GM19099 (cell line): ENCODE results near the gene ALDH1A1.

Source experiments
- POLR2A ChIP-seq: IDR thresholded peaks from 3 replicates; pipeline ENCODE4 v1.6.1; 2011; ENCODE audit warnings: low read depth; ENCODE audit not compliant: insufficient read length; ENCODE audit errors: extremely low read depth

Gene ALDH1A1

DNA sequence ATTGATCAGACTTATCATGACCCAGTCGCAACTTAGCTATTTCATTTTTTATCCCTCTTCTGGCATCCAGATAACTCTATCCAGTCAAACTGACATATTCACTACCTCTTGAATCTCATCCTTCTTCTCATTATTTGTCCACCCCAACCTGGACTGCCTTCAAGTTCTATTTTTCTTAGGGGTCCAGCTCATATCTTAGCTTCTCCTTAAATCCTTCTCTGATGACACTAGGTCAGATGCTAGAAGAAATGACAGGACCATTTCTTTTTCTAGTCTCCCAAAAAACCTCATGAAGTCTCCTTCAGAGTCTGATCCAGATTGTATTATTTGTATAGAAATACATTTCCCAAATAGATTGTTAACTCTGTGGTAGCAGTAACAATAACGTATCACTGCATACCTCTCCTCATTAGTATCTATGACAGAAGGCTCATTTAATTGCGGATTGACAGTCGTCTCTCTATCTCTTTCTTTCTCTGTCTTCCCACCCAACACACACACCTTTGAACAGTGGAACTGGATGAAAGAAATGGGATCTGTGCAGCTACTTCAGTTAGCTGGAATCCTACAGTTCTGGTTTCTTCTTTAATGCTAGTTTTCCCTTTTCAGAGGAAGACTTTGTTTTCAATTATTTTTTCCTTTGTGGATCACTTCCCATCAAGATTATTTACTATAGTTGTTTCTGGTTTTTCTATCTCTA, 33.5 kb downstream of the ALDH1A1 start:
- TF ChIP-seq POLR2A: no peak

DNA sequence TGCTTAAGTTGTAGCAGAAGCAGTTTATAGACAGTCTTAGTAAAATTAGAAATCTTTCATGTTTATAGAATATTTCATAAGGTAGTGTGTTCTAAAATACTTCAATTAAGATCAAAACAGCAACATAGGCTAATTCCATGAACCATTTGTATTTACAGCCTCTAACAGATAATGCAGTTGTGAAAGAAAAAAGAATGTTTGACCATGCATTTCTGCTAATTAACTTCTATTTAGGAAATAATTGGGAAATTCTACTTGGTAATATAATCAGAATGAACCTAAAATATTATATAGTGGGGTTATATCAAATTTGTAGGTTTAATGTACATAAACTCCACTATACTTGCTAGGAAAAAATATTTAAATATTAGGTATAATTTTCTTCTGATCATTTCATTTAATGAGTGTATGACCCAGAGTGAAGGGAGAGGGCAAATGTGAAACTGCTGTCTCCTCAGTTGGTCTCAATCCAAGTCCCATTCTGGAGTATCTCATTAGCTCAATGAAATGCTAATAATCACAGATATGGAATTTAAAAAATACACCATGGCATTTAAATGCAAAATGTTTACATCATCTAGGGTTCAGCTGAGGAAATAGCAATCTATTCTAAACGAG, 34.9 kb downstream of the ALDH1A1 start:
- no peak for TF ChIP-seq POLR2A

DNA sequence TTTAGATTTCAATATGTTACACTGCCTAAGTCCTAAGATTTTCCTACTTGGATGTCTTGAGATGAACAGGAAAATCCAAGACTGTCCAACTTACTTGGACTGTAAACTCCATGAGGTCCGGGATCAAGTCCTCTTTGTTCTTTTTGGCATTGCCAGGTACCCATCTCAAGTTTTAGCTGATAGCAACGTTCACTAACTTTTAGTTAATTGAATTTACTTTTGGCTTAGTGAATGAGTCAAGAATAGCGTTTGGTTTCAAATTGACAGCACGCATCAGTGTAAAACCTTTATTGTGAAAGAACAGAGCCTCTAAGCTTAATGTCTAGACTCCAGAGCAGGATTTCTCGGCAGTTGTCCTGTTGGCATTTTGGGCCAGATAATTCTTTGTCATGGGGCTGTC, 37.2 kb downstream of the ALDH1A1 start:
- TF ChIP-seq POLR2A: no peak

DNA sequence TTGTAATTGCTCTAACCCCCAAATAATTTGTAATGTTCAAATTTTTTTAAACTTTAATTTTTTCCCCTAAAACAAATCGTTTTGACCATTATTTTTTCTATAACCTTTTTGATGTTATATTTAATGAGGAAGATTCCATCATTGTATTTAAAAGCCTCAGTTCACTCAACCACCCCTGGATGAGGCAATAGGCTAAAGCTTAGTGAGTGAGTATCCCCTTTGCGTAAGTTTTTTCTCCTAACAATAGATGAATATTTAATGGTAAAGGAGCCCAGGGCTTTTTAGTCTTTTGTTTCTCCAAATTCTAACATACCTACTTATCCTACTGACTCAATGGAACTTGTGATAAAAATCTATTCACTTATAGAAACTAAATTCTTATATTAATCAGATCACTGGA, 38.1 kb downstream of the ALDH1A1 start:
- no peak for TF ChIP-seq POLR2A

DNA sequence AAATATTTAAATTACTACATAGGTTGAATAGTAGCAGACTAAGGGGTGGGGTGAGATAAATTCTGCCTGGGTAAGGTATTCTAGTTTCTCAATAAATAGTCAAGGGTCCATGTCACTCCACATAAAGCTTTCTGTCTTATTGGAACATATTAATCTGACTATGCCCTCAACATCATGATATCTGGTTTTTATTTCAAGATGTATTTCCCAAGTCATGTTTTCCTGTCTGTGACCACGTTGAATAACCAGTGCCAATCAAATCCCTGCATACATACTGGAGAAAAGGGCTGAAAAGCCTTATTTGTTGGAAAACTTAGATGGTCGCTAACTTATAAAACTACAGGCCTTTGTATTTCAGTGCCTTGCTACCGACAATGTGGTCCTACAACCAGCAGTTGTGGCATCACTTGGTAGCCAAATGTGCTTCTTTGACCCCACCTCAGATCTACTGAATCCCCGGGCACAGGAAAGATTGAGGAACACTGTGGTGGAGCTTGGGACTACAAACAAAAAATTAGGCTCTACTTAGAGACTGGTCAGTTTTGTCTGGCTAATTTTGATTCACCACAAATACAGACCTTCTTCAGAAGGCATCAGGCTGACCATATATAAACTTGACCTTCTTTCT, 39.4 kb downstream of the ALDH1A1 start:
- TF ChIP-seq POLR2A: no peak

DNA sequence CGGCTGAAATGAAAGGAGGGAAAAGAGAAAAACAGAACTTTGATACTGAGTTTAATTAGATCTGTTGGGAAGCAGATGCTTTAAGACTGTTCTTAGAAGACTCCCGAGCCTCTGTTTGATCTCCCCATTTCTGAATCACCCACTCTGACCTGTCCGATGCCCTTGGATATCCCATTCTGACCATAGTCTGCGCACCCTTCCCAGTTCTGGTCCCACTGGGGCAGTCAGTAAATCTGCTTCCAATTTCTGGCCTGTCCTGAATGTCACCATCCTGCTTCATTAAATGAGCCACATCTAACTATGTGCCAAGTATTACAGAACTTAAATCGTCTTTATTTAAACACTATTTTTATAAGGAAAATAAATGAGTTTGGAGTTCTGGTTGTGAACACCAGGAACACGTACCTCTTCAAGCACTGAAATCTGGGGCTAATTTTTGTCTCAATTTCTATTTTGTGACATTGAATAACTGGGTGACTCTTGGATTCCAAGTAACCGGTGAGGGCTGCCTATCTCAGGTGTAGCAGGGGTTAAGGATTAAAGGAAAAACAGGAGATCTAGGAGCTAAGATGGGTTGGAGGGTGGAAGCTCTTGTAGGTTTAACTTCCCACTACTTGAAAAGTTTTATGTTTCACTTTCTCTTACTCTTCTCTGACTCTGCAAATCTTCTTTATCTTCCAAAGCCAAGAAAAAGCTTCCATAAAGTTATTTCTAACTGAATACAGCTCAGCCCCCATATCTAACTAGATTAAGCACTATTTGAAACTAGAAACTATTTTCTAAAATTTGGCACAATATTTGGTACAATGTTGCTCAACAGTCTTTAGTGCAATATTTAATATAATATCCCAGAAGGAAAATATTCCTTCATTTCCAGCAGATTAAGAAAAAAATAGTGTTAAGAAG, 40.1 kb downstream of the ALDH1A1 start:
- no peak for TF ChIP-seq POLR2A

DNA sequence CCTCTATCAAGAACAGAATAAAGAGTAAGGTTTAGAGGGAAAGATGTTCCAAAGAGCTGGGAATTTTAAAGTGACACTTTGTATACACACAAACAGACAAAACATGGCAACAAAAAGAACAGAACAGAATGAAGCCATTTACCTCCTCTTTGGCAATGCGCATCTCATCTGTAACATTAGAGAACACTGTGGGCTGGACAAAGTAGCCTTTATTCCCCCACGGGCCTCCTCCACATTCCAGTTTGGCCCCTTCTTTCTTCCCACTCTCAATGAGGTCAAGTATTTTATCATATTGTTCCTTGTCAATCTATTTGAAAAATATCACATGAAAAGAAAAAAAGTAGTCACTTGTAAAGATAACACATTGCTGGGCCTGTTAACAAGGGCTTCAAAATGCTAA, 41.0 kb downstream of the ALDH1A1 start:
- no peak for TF ChIP-seq POLR2A

DNA sequence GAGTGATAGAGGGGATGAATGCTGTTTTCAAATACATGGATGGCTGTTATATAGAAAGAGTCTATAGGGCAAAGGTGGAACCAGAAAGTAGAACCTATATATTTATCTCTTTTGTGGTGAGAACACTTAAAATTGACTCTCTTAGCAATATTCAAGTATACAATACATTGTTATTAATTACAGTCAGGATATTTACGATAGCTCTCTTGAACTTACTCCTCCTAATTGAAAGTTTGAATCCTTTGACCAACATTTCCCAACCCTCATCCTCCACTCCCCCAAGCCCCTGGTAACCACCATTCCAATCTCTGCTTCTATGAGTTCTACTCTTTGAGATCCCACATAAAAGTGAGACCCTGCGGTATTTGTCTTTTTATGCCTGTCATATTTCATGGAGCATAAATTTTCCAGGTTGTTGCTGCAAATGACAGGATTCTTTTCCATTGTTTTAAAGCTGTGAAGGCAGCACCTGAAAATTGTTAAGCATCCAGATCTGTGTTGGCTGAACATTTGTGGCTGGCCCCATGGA, 41.5 kb downstream of the ALDH1A1 start:
- no peak for TF ChIP-seq POLR2A

DNA sequence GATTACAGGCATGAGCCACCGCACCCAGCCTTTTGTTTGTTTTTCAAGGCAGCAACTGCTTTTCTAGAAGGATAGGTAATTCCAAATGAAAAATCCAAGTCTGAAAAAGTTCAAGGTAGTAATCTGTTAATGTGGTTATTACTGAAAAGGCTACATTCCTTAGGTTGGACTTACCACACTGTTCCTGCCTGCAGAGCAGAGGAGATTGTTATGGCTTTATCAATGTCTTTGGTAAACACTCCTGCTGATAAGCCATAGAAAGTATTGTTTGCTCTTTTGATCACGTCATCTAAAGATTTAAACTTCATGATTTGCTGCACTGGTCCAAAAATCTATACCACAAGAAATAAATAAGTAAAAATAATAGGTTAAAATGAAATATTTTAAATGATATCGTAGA, 43.4 kb downstream of the ALDH1A1 start:
- TF ChIP-seq POLR2A: no peak

DNA sequence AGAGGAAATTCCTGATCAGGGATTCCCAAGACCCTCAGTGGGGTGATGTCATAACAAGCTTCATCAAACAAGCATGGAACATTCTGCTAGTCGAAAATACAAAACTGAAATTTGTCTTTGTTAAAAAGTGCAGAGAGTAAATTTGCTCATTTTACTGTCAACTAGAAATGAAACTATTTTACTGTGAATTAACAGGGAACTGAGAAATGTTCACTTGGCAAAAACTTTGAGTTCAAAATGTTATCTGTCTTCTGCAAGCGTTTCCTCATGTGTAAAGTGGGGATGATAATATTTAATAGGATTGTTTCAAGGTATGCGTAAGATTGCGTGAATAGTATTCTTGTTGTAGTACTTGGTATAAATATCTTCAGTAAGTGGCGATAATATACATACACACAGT, 45.4 kb downstream of the ALDH1A1 start:
- no peak for TF ChIP-seq POLR2A

DNA sequence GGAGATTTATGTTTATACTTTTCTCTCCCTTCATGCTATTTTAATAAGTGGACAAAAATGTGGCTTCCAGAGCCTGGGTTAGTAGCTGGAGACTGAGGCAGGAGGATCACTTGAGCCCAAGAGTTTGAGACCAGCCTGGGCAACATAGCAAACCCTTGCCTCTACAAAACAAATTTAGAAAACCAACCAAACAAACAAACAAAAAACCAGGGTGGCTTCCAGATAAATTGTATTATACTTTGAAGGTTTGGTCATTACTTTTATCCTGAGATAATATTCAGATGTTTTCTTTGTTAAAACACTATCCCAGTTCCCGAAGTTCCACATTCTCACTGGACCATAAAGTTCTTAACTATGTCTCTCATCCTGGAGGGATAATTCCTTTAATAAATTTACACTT, 46.0 kb downstream of the ALDH1A1 start:
- no peak for TF ChIP-seq POLR2A

DNA sequence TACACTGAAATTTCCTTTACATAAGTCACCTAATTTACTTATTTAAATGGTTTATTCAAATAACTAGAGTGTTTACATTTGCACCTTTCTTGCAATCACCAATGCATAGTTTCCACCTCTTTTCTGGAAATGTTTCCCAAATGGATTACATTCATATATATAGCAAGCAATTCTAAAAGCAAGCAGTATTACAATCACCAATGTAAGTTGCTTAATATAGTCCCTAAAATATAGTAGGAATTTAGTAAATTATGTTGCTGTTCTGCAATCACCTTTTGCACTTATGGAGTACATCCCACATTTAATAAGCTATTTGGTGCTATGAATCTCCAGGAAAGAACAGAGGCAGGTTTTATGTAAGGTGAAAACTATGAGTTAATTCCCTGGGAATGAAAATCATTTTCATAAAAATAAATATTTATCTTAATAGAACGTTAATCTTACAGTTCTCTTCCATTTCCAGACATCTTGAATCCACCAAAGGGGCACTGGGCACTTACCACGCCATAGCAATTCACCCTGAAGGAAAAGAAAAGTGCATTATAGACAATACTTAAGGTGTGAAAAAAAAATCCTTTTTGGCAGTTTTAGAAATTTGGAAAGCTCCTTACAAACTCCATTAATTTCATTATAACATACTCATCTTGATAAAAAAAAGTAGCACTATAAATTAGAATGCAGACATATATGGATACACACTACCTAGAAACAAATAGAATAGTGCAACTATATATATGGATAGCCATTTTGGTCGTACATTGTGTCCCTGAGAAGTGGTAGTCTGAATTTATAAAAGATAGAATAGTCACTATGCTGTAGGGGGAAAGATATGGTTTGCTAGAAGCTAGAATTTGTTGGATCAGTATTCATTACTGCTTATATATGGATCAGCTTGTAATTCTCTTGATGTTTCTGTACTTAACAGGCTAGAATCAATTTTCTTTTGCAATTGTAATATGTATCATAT, 47.1 kb downstream of the ALDH1A1 start:
- no peak for TF ChIP-seq POLR2A

DNA sequence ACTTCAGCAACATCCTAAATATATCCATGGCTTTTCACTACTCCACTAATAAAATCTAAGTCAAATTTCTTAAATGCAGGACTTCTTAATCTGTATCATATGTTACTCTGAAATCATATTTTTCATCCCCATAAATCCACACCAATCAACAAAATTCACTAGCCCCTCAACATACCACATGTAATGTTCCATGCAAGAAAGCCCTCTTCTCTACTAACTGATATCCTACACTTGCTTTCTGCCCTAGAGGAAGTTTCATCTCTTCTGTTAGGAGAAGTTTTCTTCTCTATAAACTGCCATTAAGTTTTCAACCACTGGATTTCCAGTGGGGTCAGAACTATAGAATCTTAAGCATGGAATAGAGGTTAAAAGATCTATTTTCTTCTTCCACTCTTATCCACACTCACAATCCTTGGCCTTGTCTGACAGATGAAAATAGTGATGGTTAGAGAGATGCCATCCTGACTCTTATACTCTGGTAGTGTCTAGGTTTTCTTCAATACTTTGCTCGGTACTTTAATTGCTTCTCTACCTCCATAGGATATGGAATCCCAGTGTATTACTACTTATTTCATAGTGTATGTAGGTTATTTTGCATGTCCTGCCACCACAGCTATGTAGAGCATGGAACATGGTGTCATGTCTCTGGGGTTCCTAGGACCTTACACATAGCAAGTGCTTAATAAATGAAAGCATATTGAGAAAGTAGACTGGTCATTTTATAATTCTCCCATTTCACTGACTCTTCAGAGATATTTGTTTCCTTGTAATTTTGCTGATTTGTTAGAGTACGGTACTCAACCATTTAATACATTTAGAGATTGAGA, 48.4 kb downstream of the ALDH1A1 start:
- TF ChIP-seq POLR2A: no peak
